ENCODE results near the gene ARHGEF37. TPM values are rescaled to one million over a fixed set of nuclear protein-coding genes. Genes with fewer than 3 reads are reported as not detected.
A peak's percentile ranks its signal among the peaks of the same experiment; 100 is the strongest.

ARHGEF37 gene
- total RNA-seq, 1 experiment from 2014 or later = 0.20 TPM

DNA sequence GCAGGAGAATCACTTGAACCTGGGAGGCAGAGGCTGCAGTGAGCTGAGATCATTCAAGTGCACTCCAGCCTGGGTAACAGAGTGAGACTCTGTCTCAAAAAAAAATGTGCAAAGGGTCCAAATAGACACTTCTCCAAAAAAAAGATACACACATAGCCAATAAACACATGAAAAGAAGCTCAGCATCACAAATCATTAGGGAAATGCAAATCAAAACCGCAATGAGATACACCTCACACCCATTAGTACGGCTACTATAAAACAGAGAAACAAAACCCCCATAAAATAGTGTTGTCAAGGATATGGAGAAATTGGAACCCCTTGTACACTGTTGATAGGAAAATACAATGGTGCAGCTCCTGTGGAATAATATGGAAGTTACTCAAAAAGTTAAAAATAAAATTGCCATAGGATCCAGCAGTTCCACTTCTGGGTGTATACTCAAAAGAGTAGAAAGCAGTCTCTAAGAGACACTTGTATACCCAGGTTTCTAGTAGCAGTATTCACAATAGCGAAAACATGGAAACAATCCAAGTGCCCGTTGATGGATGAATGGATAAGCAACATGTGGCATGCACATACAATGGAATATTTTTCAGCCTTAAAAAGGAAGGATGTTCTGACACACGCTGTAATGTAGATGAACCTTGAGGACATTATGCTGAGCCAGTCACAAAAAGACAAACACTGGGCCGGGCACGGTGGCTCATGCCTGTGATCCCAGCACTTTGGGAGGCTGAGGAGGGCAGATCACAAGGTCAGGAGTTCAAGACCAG is 91.6 kb downstream of the ARHGEF37 start:
- peak; percentile 67 for DNase-seq (ENCODE audit: low read depth)

DNA sequence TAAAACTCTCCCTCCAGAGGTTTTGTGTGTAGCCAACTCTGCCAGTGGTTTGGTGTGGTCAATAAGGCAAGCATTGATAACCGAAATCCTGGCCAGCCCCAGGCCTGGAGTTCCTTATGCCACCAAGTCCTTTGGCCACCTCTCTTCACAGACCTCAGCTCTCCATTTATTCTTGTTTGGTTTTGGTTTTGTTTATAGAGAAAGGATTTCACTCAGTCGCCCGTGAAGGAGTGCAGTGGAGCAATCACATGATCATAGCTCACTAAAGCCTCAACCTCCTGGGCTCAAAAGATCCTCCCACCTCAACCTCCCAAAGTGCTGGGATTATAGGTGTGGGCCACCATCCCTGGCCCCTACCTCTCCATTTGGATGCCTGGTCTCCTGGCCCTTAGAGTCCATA is 93.4 kb downstream of the ARHGEF37 start:
- DNase-seq (ENCODE audit: low read depth) = no peak

DNA sequence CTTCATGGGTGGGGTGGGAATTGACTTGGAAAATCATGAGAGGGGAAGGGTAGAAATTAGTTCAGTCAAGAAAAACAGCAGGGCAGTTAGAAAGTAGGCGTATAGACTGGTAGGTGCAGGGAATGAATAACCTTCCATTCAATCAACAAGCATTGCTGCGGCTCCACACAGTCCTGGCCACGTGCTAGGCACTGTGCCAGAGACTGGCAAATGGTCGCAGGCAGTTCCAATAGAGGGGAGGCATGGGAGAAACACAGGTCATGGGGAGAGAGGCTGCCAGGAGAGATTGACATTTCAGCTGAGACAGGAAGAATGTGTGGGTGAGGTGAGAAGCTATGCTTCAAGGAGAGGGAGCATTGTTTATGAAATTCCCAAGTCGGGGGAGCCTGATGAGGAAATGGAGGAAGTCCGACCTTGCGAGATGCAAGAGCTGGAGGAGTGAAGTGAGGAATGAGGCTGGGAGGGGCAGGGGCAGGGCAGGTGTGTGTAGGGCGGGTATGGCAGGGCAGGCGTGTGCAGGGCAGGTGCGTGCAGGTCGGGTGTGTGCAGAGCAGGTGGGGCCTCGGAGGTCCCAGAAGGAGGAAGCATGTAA is 94.4 kb downstream of the ARHGEF37 start:
- no peak for DNase-seq (ENCODE audit: low read depth)

DNA sequence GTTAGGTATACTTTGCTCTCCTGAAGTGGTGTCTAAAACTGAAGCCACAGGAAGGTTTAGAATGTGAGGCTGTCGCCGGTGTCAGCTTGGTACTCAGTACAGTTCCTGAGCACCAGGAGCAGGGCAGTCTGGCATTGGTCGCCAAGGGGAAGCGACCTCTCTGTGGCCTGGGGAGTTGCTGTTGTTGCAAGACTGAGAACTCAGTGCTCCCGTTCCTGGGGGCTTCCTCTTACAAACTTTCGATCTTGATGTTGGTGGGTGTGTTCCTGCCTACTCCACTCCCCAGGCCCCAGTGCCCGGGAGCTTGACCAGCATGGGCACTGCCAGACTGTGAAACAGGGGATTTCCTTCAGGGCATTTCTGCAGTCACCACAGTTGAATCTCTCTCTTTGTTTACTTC is 96.4 kb downstream of the ARHGEF37 start:
- DNase-seq (ENCODE audit: low read depth) = no peak

DNA sequence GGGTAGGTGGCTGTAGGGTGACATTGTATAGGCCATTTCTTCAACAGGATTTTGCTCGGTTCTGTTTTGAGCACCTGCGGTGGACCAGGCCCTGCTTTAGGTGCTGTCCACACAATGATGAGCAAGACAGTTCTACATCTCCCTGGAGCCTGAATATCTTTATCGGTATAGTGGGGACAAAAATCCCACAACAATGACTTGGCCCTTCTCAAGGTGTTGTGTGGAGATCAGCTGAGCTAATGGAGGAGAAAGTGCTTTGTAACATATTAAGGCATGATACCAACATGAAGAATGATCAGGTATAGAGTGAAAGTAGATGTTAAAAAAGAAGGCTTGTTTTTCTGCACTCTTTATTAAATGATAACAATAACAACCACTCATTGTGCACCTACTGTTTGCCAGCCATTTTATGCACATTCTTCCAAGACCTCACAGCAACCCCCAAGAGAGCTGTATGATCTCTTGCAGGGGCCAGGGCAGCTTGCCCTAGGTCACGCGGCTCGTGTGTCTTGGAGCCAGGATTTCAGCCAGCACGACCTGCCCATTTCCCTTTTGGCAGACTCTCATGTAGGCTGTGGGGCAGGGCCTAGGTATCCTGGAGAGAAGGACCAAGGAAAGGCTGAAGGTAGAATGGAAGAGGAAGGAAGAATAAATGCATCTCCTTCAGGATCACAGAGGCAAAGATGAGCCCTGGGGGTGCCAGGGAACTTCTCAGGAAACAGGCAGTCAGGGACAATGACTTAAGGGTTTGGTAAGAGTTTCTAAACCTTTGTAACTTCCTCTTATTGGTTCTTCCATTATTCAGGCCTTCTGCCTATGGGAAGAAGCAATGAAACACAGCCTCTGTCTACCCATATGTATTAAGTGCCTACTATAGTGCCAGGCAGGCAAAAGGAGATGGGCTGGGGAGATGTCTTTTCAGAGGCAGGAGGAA is 98.8 kb downstream of the ARHGEF37 start:
- DNase-seq (ENCODE audit: low read depth) = no peak

DNA sequence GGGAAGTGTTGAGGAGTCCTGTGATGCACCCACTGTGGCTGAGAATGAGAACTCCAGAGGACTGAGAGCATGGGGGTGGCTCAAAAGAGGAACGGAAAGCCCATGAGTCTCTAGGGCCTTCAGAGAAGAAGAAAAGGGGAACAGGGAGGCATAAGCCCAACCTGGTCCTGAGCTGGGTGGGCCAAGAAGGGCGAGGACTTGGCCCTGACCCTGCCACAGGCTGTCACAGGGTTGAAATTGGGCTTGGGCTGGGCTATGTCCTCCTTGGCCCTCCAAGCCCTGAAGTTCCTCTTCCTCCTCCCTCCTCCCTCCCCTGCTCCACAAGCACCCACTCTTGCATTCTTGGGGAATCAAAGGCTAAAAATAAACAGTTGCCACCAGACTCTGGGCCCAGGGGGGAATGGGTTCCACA is 99.5 kb downstream of the ARHGEF37 start:
- DNase-seq (ENCODE audit: low read depth) = no peak

DNA sequence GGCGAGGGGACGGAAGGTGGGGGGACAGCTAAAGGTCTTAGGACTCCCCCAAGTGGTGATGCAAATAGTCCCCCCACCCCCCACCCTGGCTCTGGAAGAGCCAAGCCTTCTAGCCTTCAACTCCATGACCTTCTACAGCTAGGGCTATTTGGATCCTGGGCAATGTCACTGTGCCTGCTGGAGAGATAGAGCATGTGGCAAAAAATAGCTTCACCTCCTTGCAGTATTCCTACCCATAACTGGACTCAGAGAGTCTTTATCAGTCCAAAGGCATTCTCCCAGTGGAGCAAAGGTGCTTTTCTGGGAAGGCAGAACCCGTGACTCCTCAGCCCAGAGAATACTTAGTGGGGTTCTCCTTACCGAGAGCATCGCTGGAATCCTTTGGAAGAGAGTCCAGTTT is 100.0 kb downstream of the ARHGEF37 start:
- no peak for DNase-seq (ENCODE audit: low read depth)

DNA sequence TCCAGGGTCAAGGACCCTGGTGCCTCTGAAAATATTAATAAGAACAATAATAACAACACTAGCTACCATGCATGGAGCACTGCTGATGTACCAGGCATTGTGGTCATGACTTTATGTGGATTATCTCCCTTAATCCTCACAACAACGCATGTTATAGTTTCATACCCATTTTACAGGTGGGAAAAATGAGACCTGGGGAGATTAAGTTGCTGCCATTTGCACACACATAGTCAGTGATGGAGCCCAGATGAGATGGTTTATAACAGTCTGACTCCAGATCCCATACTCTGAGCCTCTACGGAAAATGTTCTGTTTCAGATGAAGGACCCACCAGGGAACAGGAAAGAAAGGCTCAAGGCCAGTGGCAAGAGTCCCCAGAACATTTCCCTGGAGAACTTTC is 100.6 kb downstream of the ARHGEF37 start:
- DNase-seq (ENCODE audit: low read depth) = no peak

DNA sequence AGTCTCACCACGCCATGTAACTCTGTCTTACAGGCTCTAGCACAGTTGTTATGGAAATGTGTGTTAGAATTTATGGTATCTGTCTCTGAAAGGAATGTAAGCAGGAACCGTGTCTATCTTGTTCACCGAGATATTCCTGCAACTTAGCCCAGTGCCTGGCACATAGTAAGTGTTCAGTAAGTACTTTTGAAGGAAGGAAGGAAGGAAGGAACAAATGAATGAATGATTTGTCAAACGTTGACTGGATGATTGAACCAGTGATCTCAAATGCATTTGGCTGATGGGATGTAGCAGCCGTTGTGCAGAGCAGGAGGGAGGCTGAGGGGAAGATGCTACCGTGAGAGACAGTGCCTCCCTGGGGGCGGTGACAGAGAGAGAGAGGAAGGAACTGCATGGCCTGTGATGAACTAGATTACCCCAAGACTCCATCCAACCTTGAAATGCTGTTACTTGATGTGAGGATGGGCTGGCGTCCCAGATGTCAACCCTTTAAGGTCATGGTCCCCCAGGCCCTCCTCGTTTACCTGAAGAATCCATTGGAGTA is 101.3 kb downstream of the ARHGEF37 start:
- no peak for DNase-seq (ENCODE audit: low read depth)

DNA sequence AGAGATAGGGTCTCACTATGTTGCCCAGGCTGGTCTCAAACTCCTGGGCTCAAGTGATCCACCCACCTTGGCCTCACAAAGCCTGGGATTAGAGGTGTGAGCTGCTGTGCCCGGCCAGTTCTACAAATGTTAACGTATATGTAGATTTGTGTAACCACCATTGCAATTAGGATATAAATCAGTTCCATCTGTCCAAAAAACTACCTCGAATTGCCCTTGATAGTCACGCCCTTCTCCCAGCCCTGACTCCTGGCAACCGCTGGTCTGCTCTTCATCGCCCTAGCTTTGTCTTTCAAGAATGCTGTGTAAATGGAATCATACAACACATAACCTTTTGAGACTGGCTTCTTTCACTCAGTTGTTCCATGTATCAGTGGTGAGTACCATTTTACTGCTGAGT is 102.7 kb downstream of the ARHGEF37 start:
- DNase-seq (ENCODE audit: low read depth) = no peak

DNA sequence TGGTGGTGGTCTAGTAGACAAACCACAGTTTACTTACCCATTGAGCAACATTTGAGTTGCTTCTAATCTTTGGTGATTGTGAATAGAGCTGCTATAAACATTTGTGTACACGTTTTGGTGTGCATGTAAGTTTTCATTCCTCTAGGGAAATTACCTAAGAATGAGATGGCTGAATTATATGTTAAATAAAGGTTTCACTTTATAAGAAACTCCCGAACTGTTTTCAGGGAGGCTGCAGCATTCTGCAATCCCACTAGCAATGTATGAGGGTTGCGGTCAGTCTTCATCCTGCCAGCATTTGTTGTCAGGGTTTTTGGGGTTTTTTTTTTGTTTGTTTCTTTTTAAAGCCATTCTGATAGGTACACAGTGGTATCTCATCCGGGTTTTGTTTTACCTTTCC is 103.1 kb downstream of the ARHGEF37 start:
- DNase-seq (ENCODE audit: low read depth) = no peak

Other genes with a start within 250 kb of the ARHGEF37 start
- gene GRPEL2, start 236.0 kb upstream of the ARHGEF37 start, total RNA-seq (2014; rRNA removed; shearing (Covaris generic)) = 14.1 and 20.3 TPM in 2 replicates
- gene PCYOX1L, start 223.5 kb upstream of the ARHGEF37 start, total RNA-seq (2014; rRNA removed; shearing (Covaris generic)) = 8.2 and 12.0 TPM in 2 replicates
- not detected in 2 replicates for gene IL17B, start 202.2 kb upstream of the ARHGEF37 start, total RNA-seq (2014; rRNA removed; shearing (Covaris generic))
- 182 and 247 TPM in 2 replicates for gene CSNK1A1, start 30.1 kb upstream of the ARHGEF37 start, total RNA-seq (2014; rRNA removed; shearing (Covaris generic))
- 0.66 and 0.86 TPM in 2 replicates for gene PPARGC1B, start 148.8 kb downstream of the ARHGEF37 start, total RNA-seq (2014; rRNA removed; shearing (Covaris generic))

Data from M059J (cell line).